HG03175 (cell line): ENCODE data around the gene TMEM107.

Experiments
- ATAC-seq: cut with Tn5 transposase; IDR thresholded peaks from one replicate; pipeline ENCODE4 v1.9.1; 2021; ENCODE audit warnings: mild to moderate bottlenecking, moderate library complexity; ENCODE audit not compliant: unreplicated experiment

Gene TMEM107

GRCh38 chr17:8138672-8139371 lies 37.4 kb downstream of the TMEM107 start:
- ATAC-seq, result peak; percentile 87

GRCh38 chr17:8138374-8138671 lies 37.9 kb downstream of the TMEM107 start:
- ATAC-seq, result no peak

- no peak for ATAC-seq
Measured at GRCh38 chr17:8137645-8138373, 38.4 kb downstream of the TMEM107 start.

GRCh38 chr17:8133941-8134340 lies 42.2 kb downstream of the TMEM107 start:
- ATAC-seq, result no peak

- no peak for ATAC-seq
Measured at GRCh38 chr17:8133399-8133798, 42.8 kb downstream of the TMEM107 start.

GRCh38 chr17:8131844-8132441 lies 44.2 kb downstream of the TMEM107 start:
- ATAC-seq, result no peak

- ATAC-seq, result no peak
Measured at GRCh38 chr17:8128125-8128784, 47.9 kb downstream of the TMEM107 start.

GRCh38 chr17:8126491-8127066 lies 49.6 kb downstream of the TMEM107 start:
- ATAC-seq, result no peak

GRCh38 chr17:8125947-8126490 lies 50.2 kb downstream of the TMEM107 start:
- no peak for ATAC-seq

- ATAC-seq, result no peak
Measured at GRCh38 chr17:8125154-8125946, 50.8 kb downstream of the TMEM107 start.

GRCh38 chr17:8124350-8125153 lies 51.6 kb downstream of the TMEM107 start:
- no peak for ATAC-seq

GRCh38 chr17:8123695-8124349 lies 52.4 kb downstream of the TMEM107 start, which contains the start of gene HES7:
TSS of gene HES7 (minus strand) at chr17:8124106. CDS start at chr17:8124084, 22 bp downstream.
- ATAC-seq, result no peak

- ATAC-seq, result no peak
Measured at GRCh38 chr17:8122924-8123694, 53.1 kb downstream of the TMEM107 start.
